ENCODE results near the gene MOB3B.

DNA sequence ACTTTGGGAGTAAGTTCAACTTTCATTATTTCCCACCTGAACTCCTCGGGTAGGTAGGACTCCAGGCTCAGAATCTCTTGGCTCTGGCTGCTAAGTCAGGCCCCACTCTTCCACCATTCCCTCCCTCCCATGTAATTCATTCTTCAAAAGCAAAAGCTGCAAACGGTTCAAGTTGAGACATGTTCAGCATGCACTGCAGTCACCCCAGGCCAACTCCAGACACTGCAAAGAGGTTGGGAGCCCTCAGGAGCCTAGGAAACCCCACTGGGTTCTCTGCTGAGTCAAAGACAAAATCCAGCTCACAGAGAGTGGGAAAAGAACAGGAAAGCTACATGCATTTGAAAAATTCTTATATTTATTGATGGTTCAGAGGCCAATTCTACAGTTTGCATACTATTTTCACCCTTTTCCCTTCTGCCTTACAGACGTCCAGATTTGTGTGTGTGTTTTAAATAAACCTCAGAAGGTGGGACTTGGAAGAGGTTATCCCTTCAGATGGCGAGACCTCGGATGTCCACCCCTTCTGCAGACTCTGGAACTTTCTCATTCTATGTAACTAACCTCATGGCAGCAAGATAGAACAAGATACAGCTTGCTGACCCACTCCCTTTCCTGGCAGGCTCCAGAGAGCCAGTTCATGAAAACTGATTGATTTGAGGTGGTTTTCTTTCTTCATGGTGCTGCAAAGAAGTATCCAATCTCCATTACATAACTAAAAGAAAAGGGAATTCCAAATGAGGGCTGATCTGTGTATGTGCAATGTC is 167.0 kb downstream of the MOB3B start:
- no peak for TF ChIP-seq ARNTL (CRISPR knock-in tag; IDR thresholded peaks at IDR 0.05; ENCODE audit: borderline replicate concordance, low read depth)
- TF ChIP-seq ZC3H10 (CRISPR knock-in tag; IDR thresholded peaks at IDR 0.05): no peak
- TF ChIP-seq, protein P1, sequence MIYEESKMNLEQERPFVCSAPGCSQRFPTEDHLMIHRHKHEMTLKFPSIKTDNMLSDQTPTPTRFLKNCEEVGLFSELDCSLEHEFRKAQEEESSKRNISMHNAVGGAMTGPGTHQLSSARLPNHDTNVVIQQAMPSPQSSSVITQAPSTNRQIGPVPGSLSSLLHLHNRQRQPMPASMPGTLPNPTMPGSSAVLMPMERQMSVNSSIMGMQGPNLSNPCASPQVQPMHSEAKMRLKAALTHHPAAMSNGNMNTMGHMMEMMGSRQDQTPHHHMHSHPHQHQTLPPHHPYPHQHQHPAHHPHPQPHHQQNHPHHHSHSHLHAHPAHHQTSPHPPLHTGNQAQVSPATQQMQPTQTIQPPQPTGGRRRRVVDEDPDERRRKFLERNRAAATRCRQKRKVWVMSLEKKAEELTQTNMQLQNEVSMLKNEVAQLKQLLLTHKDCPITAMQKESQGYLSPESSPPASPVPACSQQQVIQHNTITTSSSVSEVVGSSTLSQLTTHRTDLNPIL (CRISPR knock-in tag; IDR thresholded peaks at IDR 0.05; ENCODE audit: low read depth): no peak
- TF ChIP-seq, protein P2, sequence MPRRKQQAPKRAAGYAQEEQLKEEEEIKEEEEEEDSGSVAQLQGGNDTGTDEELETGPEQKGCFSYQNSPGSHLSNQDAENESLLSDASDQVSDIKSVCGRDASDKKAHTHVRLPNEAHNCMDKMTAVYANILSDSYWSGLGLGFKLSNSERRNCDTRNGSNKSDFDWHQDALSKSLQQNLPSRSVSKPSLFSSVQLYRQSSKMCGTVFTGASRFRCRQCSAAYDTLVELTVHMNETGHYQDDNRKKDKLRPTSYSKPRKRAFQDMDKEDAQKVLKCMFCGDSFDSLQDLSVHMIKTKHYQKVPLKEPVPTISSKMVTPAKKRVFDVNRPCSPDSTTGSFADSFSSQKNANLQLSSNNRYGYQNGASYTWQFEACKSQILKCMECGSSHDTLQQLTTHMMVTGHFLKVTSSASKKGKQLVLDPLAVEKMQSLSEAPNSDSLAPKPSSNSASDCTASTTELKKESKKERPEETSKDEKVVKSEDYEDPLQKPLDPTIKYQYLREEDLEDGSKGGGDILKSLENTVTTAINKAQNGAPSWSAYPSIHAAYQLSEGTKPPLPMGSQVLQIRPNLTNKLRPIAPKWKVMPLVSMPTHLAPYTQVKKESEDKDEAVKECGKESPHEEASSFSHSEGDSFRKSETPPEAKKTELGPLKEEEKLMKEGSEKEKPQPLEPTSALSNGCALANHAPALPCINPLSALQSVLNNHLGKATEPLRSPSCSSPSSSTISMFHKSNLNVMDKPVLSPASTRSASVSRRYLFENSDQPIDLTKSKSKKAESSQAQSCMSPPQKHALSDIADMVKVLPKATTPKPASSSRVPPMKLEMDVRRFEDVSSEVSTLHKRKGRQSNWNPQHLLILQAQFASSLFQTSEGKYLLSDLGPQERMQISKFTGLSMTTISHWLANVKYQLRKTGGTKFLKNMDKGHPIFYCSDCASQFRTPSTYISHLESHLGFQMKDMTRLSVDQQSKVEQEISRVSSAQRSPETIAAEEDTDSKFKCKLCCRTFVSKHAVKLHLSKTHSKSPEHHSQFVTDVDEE (CRISPR knock-in tag; IDR thresholded peaks at IDR 0.05): no peak
- TF ChIP-seq, protein P3, sequence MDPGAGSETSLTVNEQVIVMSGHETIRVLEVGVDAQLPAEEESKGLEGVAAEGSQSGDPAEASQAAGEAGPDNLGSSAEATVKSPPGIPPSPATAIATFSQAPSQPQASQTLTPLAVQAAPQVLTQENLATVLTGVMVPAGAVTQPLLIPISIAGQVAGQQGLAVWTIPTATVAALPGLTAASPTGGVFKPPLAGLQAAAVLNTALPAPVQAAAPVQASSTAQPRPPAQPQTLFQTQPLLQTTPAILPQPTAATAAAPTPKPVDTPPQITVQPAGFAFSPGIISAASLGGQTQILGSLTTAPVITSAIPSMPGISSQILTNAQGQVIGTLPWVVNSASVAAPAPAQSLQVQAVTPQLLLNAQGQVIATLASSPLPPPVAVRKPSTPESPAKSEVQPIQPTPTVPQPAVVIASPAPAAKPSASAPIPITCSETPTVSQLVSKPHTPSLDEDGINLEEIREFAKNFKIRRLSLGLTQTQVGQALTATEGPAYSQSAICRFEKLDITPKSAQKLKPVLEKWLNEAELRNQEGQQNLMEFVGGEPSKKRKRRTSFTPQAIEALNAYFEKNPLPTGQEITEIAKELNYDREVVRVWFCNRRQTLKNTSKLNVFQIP (CRISPR knock-in tag; IDR thresholded peaks at IDR 0.05; ENCODE audit: borderline replicate concordance, low read depth): no peak
- no peak for TF ChIP-seq ZFP3 (CRISPR knock-in tag; IDR thresholded peaks at IDR 0.05)
- no peak for TF ChIP-seq SNAI2 (CRISPR knock-in tag; IDR thresholded peaks at IDR 0.05)

Measured in SK-N-SH treated with all-trans-retinoic acid at 6 μM for 48 hours (cell line).